Neuronal stem cell (in vitro differentiated cells): Measurements from ENCODE around the gene SPAAR.

Source experiments
- DNase-seq: peaks from one replicate; pipeline ENCODE4 v3.0.0-alpha.2; 2013; ENCODE audit warnings: low spot score
- H2AFZ ChIP-seq: one replicate; pipeline ENCODE4 v1.6.1; 2013; ENCODE audit warnings: mild to moderate bottlenecking, low read length, inconsistent platforms
- H2AK5ac ChIP-seq: 2 replicates; pipeline ENCODE4 v1.6.1; 2013; ENCODE audit warnings: low read depth, mild to moderate bottlenecking, inconsistent platforms, low read length, moderate library complexity, mixed read lengths
- H2BK120ac ChIP-seq: 2 replicates; pipeline ENCODE4 v1.6.1; 2013; ENCODE audit warnings: low read depth, mild to moderate bottlenecking, inconsistent platforms, low read length, moderate library complexity, mixed read lengths
- H2BK12ac ChIP-seq: one replicate; pipeline ENCODE4 v1.6.1; 2013; ENCODE audit warnings: low read length, inconsistent platforms
- H2BK15ac ChIP-seq: 2 replicates; pipeline ENCODE4 v1.6.1; 2013; ENCODE audit warnings: mild to moderate bottlenecking, low read length, inconsistent platforms, mixed read lengths
- H2BK5ac ChIP-seq: one replicate; pipeline ENCODE4 v1.6.1; 2013; ENCODE audit warnings: inconsistent platforms, mild to moderate bottlenecking, low read length, moderate library complexity
- H3K14ac ChIP-seq: one replicate; pipeline ENCODE4 v1.6.1; 2013; ENCODE audit warnings: low read length, inconsistent platforms
- H3K18ac ChIP-seq: 2 replicates; pipeline ENCODE4 v1.6.1; 2013; ENCODE audit warnings: low read length, inconsistent platforms
- H3K23ac ChIP-seq: 2 replicates; pipeline ENCODE4 v1.6.1; 2013; ENCODE audit warnings: low read depth, mild to moderate bottlenecking, mixed read lengths, low read length, inconsistent platforms; ENCODE audit not compliant: poor library complexity
- H3K27ac ChIP-seq: replicated peaks from 3 replicates; pipeline ENCODE4 v1.5.1; 2013; ENCODE audit warnings: low read length, inconsistent platforms
- H3K27me3 ChIP-seq, 3 experiments: 2 replicates each; pipeline ENCODE4 v1.6.1; 2013; ENCODE audit warnings: low read length in 3 of 3, mild to moderate bottlenecking in 2 of 3, inconsistent platforms in 1 of 3, low read depth in 1 of 3, mixed read lengths in 1 of 3, moderate library complexity in 1 of 3; ENCODE audit not compliant: control insufficient read depth in 3 of 3, insufficient read depth in 3 of 3
- H3K36me3 ChIP-seq, 2 donors: replicated peaks in 1 of 2; 2 replicates each; pipeline ENCODE4 v1.6.1; 2013; ENCODE audit warnings: low read length in 2 of 2; ENCODE audit not compliant: control insufficient read depth in 2 of 2, insufficient read depth in 2 of 2
- H3K4ac ChIP-seq: 2 replicates; pipeline ENCODE4 v1.6.1; 2013; ENCODE audit warnings: inconsistent platforms, mild to moderate bottlenecking, low read length, moderate library complexity
- H3K4me1 ChIP-seq, 2 donors: 1 replicate in 1 of 2; 2 replicates in 1 of 2; pipeline ENCODE4 v1.6.1; 2013; ENCODE audit warnings: low read length in 2 of 2, low read depth in 1 of 2; ENCODE audit not compliant: control insufficient read depth in 2 of 2, insufficient read depth in 1 of 2
- H3K4me2 ChIP-seq: one replicate; pipeline ENCODE4 v1.6.1; 2013; ENCODE audit warnings: mild to moderate bottlenecking, low read length, inconsistent platforms; ENCODE audit not compliant: insufficient read depth, poor library complexity, severe bottlenecking
- H3K4me3 ChIP-seq, 2 donors: 2 replicates each; pipeline ENCODE4 v1.5.1; 2013; ENCODE audit warnings: low read length in 2 of 2, mild to moderate bottlenecking in 2 of 2, inconsistent platforms in 1 of 2, moderate library complexity in 1 of 2
- H3K79me1 ChIP-seq: one replicate; pipeline ENCODE4 v1.6.1; 2013; ENCODE audit warnings: low read depth, mild to moderate bottlenecking, inconsistent platforms, low read length, moderate library complexity
- H3K9ac ChIP-seq: one replicate; pipeline ENCODE4 v1.6.1; 2013; ENCODE audit warnings: mild to moderate bottlenecking, low read depth, low read length, inconsistent platforms; ENCODE audit not compliant: poor library complexity
- H3K9me3 ChIP-seq, 2 donors: replicated peaks in 1 of 2; 2 replicates each; pipeline versions ENCODE3 to v1.6.1; 2013; ENCODE audit warnings: low read length in 2 of 2, mild to moderate bottlenecking in 2 of 2, inconsistent platforms in 1 of 2, low read depth in 1 of 2, mixed read lengths in 1 of 2, moderate library complexity in 1 of 2; ENCODE audit not compliant: control insufficient read depth in 2 of 2, insufficient read depth in 1 of 2
- H4K8ac ChIP-seq: one replicate; pipeline ENCODE4 v1.6.1; 2013; ENCODE audit warnings: low read depth, mild to moderate bottlenecking, inconsistent platforms, low read length, moderate library complexity
- H4K91ac ChIP-seq: one replicate; pipeline ENCODE4 v1.6.1; 2013; ENCODE audit warnings: low read length, low read depth, mild to moderate bottlenecking, inconsistent platforms; ENCODE audit not compliant: poor library complexity
- WGBS, 2 donors: extraction: QIAGEN DNeasy Blood & Tissue Kit; methylation state at CpG; one replicate each; pipeline ENCODE4 v1.1.7; 2013; ENCODE audit warnings: missing lambda C conversion rate in 2 of 2, mixed read lengths in 1 of 2; ENCODE audit not compliant: insufficient read length in 2 of 2, insufficient replicate concordance in 1 of 2; ENCODE audit errors: extremely low coverage in 2 of 2; 5-methylcytosine and 5-hydroxymethylcytosine counted together

SPAAR gene

GRCh38 chr9:35915681-35916294, 6.5 kb downstream of the SPAAR start:
- Histone ChIP-seq H4K91ac (no peak overlapping the region), H2BK120ac (no peak overlapping the region), H3K4me1 (peaks cover 3 to 6% of the 10 kb centered on the region in 2 donors), H3K18ac (no peak overlapping the region), H3K79me1 (no peaks in the 10 kb centered on the region), H3K27me3 (no peaks in the 10 kb centered on the region), H2BK5ac (no peak overlapping the region), H3K4ac (no peak overlapping the region), H2BK12ac (peak overlapping the region; percentile 4), H3K9me3 (no peaks in the 10 kb centered on the region), H2AFZ (peak overlapping the region; percentile 27), H3K9ac (no peak overlapping the region), H3K14ac (no peak overlapping the region), H3K4me3 (no peak overlapping the region), H2BK15ac (no peak overlapping the region), H3K36me3 (no peaks in the 10 kb centered on the region), H3K27ac (no peak overlapping the region), H2AK5ac (no peak overlapping the region), H3K4me2 (no peak overlapping the region), H3K23ac (no peak overlapping the region), H4K8ac (no peak overlapping the region)
- WGBS, 2 donors, result no CpG with 5 or more reads among the region's 16 CpGs
- no peak for DNase-seq

- Histone ChIP-seq H2BK5ac (no peak overlapping the region), H3K4me2 (no peak overlapping the region), H3K9ac (no peak overlapping the region), H3K4me3 (no peak overlapping the region), H4K91ac (no peak overlapping the region), H3K4ac (no peak overlapping the region), H3K18ac (no peak overlapping the region), H3K79me1 (no peaks in the 10 kb centered on the region), H3K23ac (peak overlapping the region; percentile 56), H2AFZ (peak overlapping the region; percentile 82), H2BK15ac (no peak overlapping the region), H3K14ac (peak overlapping the region; percentile 73), H3K4me1 (peaks cover 3 to 6% of the 10 kb centered on the region in 2 donors), H2AK5ac (no peak overlapping the region), H2BK12ac (no peak overlapping the region), H4K8ac (no peak overlapping the region), H2BK120ac (no peak overlapping the region), H3K36me3 (no peaks in the 10 kb centered on the region), H3K27me3 (no peaks in the 10 kb centered on the region), H3K9me3 (no peaks in the 10 kb centered on the region), H3K27ac (no peak overlapping the region)
- DNase-seq, result no peak
- no CpG with 5 or more reads among the region's 4 CpGs for WGBS, 2 donors
Measured at GRCh38 chr9:35917261-35917660, 8.0 kb downstream of the SPAAR start.

- no peak overlapping the region for H3K18ac ChIP-seq
- H2BK12ac ChIP-seq, result no peak overlapping the region
- DNase-seq, result no peak
Measured at GRCh38 chr9:35918780-35919179, 9.5 kb downstream of the SPAAR start.

GRCh38 chr9:35919212-35920008, 10.1 kb downstream of the SPAAR start:
- WGBS, 2 donors, result no CpG with 5 or more reads among the region's 3 CpGs
- H3K27ac ChIP-seq, result no peak overlapping the region

More at GRCh38 chr9:35918780-35919179, 9.5 kb downstream of the SPAAR start:
- Histone ChIP-seq H3K4me1 (peaks cover 3 to 11% of the 10 kb centered on the region in 2 donors), H4K91ac (no peak overlapping the region), H3K4me2 (no peak overlapping the region), H3K14ac (no peak overlapping the region), H2BK120ac (no peak overlapping the region), H3K9me3 (no peaks in the 10 kb centered on the region), H3K27me3 (no peaks in the 10 kb centered on the region), H2BK5ac (no peak overlapping the region), H3K9ac (no peak overlapping the region), H3K4me3 (no peak overlapping the region), H2AK5ac (no peak overlapping the region), H2BK15ac (no peak overlapping the region), H4K8ac (no peak overlapping the region), H3K27ac (no peak overlapping the region), H3K36me3 (no peaks in the 10 kb centered on the region), H3K79me1 (no peaks in the 10 kb centered on the region), H3K23ac (no peak overlapping the region), H3K4ac (no peak overlapping the region), H2AFZ (no peak overlapping the region)
- WGBS, 2 donors, result no CpG with 5 or more reads among the region's 3 CpGs

More at GRCh38 chr9:35919212-35920008, 10.1 kb downstream of the SPAAR start:
- Histone ChIP-seq H3K14ac (no peak overlapping the region), H3K4me3 (no peak overlapping the region), H3K79me1 (no peaks in the 10 kb centered on the region), H4K8ac (no peak overlapping the region), H2AFZ (peak overlapping the region; percentile 49), H2AK5ac (no peak overlapping the region), H3K9ac (no peak overlapping the region), H2BK5ac (no peak overlapping the region), H2BK15ac (no peak overlapping the region), H3K18ac (no peak overlapping the region), H3K4ac (no peak overlapping the region), H3K23ac (no peak overlapping the region), H3K4me2 (no peak overlapping the region), H3K4me1 (peaks cover 2 to 15% of the 10 kb centered on the region in 2 donors), H3K9me3 (no peaks in the 10 kb centered on the region), H2BK12ac (no peak overlapping the region), H4K91ac (no peak overlapping the region), H3K36me3 (no peaks in the 10 kb centered on the region), H3K27me3 (no peaks in the 10 kb centered on the region), H2BK120ac (no peak overlapping the region)
- DNase-seq, result no peak
